ENCODE results near the gene RTBDN. TPM values are rescaled to one million over a fixed set of nuclear protein-coding genes. Genes with fewer than 3 reads are reported as not detected.

Gene RTBDN
- total and polyA plus RNA-seq, 12 donors: not detected

GRCh38 chr19:12802267-12803106 is 31.9 kb downstream of the RTBDN start:
- Histone ChIP-seq H3K27me3 (peaks cover 0 to 12% (median 0%) of the 10 kb centered on the region in 7 donors), H3K4me3 (peak overlapping the region; percentile 69 to 97 (median 92)), H3K27ac (peak overlapping the region in 8 of 10 donors; percentile 87 to 95 (median 92)), H3K36me3 (peaks cover 0 to 32% (median 15%) of the 10 kb centered on the region in 9 donors), H3K9me3 (no peaks in the 10 kb centered on the region), H3K4me1 (peaks cover 6 to 42% (median 32%) of the 10 kb centered on the region in 9 donors)
- WGBS, 2 donors: 42% methylated on average over 22 of the region's 22 CpGs
- peak in 3 of 8 donors; percentile 1 to 2 (median 1) for ATAC-seq
- DNase-seq: no peak
- intact Hi-C loops (cut with DNase I): loop anchor here in 3 of 10 donors (5.0 to 10.0 kb wide), 2 partner anchors 35 to 98 kb away; no protein-coding TSS in a partner anchor
- no peak for TF ChIP-seq CTCF (IDR thresholded peaks at IDR 0.05)

GRCh38 chr19:12801466-12802266 is 32.7 kb downstream of the RTBDN start, which contains the start of the genes PRDX2 and THSD8:
Gene PRDX2 (minus strand): TSS chr19:12801800. CDS start chr19:12801261, 539 bp downstream.
Gene THSD8 (plus strand): TSS chr19:12802069. CDS start chr19:12802072, 3 bp downstream.
- ATAC-seq (peak; percentile 82 to 90 (median 86)), DNase-seq (peak; percentile 76 to 86)
- intact Hi-C loops (cut with DNase I): loop anchor here in 3 of 10 donors (5.0 to 10.0 kb wide), 2 partner anchors 34 to 97 kb away; no protein-coding TSS in a partner anchor
- H3K36me3 ChIP-seq: peaks cover 0 to 41% (median 15%) of the 10 kb centered on the region in 9 donors
- peaks cover 0 to 12% (median 0%) of the 10 kb centered on the region in 7 donors for H3K27me3 ChIP-seq
- H3K4me1 ChIP-seq: peaks cover 3 to 37% (median 26%) of the 10 kb centered on the region in 9 donors
- H3K27ac ChIP-seq: peak within 1 kb of the TSS; percentile 62 to 95 (median 90)
- peak within 1 kb of the TSS; percentile 69 to 97 (median 92) for H3K4me3 ChIP-seq
- WGBS, 2 donors: 0 to 1% methylated on average over 78 of the region's 78 CpGs
- no peak for TF ChIP-seq CTCF (IDR thresholded peaks at IDR 0.05)
- no peaks in the 10 kb centered on the region for H3K9me3 ChIP-seq

- Histone ChIP-seq H3K36me3 (peaks cover 0 to 41% (median 15%) of the 10 kb centered on the region in 9 donors), H3K4me3 (peak overlapping the region; percentile 69 to 97 (median 92)), H3K4me1 (peaks cover 2 to 37% (median 30%) of the 10 kb centered on the region in 9 donors), H3K27ac (peak overlapping the region; percentile 62 to 95 (median 90)), H3K9me3 (no peaks in the 10 kb centered on the region), H3K27me3 (peaks cover 0 to 12% (median 0%) of the 10 kb centered on the region in 7 donors)
- no peak for TF ChIP-seq CTCF (IDR thresholded peaks at IDR 0.05)
- 6 to 9% methylated on average over 37 to 38 of the region's 38 CpGs for WGBS, 2 donors
- ATAC-seq (peak; percentile 18 to 57 (median 35)), DNase-seq (peak in 1 of 2 donors; percentile 38)
- intact Hi-C loops (cut with DNase I): loop anchor here in 3 of 10 donors (5.0 to 10.0 kb wide), 2 partner anchors 34 to 96 kb away; no protein-coding TSS in a partner anchor
Measured at GRCh38 chr19:12800923-12801465, 33.4 kb downstream of the RTBDN start.

Data from heart right ventricle (tissue), 16 donors.